ENCODE results near the gene TMEM18.

The TMEM18 gene

GRCh38 chr2:670637-671036 lies 6.6 kb downstream of the TMEM18 start (continued):
- no peak for TF ChIP-seq REST (tag by site-specific recombination; IDR thresholded peaks at IDR 0.05)
- no peak for TF ChIP-seq SALL2 (tag by site-specific recombination; IDR thresholded peaks at IDR 0.05; ENCODE audit: borderline replicate concordance)

GRCh38 chr2:669323-669722 lies 7.9 kb downstream of the TMEM18 start:
- no peak for TF ChIP-seq BCL11B (tag by site-specific recombination; IDR thresholded peaks at IDR 0.05; ENCODE audit: low read depth)
- no peak for TF ChIP-seq ZFP3 (tag by site-specific recombination; IDR thresholded peaks at IDR 0.05; ENCODE audit: low read depth)
- no peak for TF ChIP-seq PRDM4 (tag by site-specific recombination; IDR thresholded peaks at IDR 0.05)
- no peak for TF ChIP-seq ZFP37 (tag by site-specific recombination; IDR thresholded peaks at IDR 0.05)
- no peak for TF ChIP-seq ZNF335 (tag by site-specific recombination; conservative IDR thresholded peaks at IDR 0.05)
- no peak for TF ChIP-seq ZBTB48 (tag by site-specific recombination; IDR thresholded peaks at IDR 0.05)
- TF ChIP-seq ZNF692 (tag by site-specific recombination; IDR thresholded peaks at IDR 0.05): no peak
- no peak for TF ChIP-seq BCL6B (tag by site-specific recombination; IDR thresholded peaks at IDR 0.05)
- TF ChIP-seq MEIS1 (CRISPR knock-in tag; IDR thresholded peaks at IDR 0.05; ENCODE audit: borderline replicate concordance): no peak
- TF ChIP-seq AEBP2 (tag by site-specific recombination; IDR thresholded peaks at IDR 0.05; ENCODE audit: borderline replicate concordance): no peak
- no peak for TF ChIP-seq ZNF670 (tag by site-specific recombination; IDR thresholded peaks at IDR 0.05; ENCODE audit: low read depth)
- TF ChIP-seq ZNF488 (tag by site-specific recombination; IDR thresholded peaks at IDR 0.05): no peak
- no peak for TF ChIP-seq ZNF280D (tag by site-specific recombination; IDR thresholded peaks at IDR 0.05)
- TF ChIP-seq ZNF530 (tag by site-specific recombination; IDR thresholded peaks at IDR 0.05; ENCODE audit: low read depth): no peak
- TF ChIP-seq ZNF121 (tag by site-specific recombination; IDR thresholded peaks at IDR 0.05): no peak
- TF ChIP-seq IKZF3 (tag by site-specific recombination; IDR thresholded peaks at IDR 0.05): no peak
- no peak for TF ChIP-seq ZNF354C (tag by site-specific recombination; IDR thresholded peaks at IDR 0.05; ENCODE audit: borderline replicate concordance, low read depth)
- Histone ChIP-seq H3K9me3 (ENCODE audit: control insufficient read depth, insufficient read depth, low read depth, low read length) (no peaks in the 10 kb centered on the region), H3K4me1 (ENCODE audit: control insufficient read depth, insufficient read depth, low read length) (no peaks in the 10 kb centered on the region), H3K4me3 (ENCODE audit: low read depth, low read length) (no peak overlapping the region), H3K27ac (ENCODE audit: extremely low read depth, low read depth, low read length) (no peak overlapping the region), H3K36me3 (ENCODE audit: control insufficient read depth in 2 of 2, insufficient read depth in 1 of 2, low read length in 2 of 2) (peaks cover 29 to 87% of the 10 kb centered on the region in 2 experiments)
- ChIA-PET CTCF (no interaction called here), POLR2A (no interaction called here)

Measured in HEK293 (cell line).